Ishikawa (cell line): Measurements from ENCODE around the gene SYK.
A peak's percentile ranks its signal among the peaks of the same experiment; 100 is the strongest.

Experiments used
- CEBPB ChIP-seq: IDR thresholded peaks from 2 replicates; pipeline ENCODE4 v1.6.1; 2012
- CREB1 ChIP-seq: IDR thresholded peaks from 2 replicates; pipeline ENCODE4 v1.6.1; 2012; ENCODE audit warnings: low read depth
- EGR1 ChIP-seq: IDR thresholded peaks from 2 replicates; pipeline ENCODE4 v1.6.1; 2012
- EP300 ChIP-seq: IDR thresholded peaks from 2 replicates; pipeline ENCODE4 v1.6.1; 2012; ENCODE audit warnings: borderline replicate concordance
- FOXM1 ChIP-seq: IDR thresholded peaks from 2 replicates; pipeline ENCODE4 v1.6.1; 2012; ENCODE audit warnings: low read depth, borderline replicate concordance
- NFIC ChIP-seq: IDR thresholded peaks from 2 replicates; pipeline ENCODE4 v1.6.1; 2012
- RAD21 ChIP-seq: IDR thresholded peaks from 2 replicates; pipeline ENCODE4 v1.6.1; 2012; ENCODE audit warnings: low read depth
- TAF1 ChIP-seq: IDR thresholded peaks from 2 replicates; pipeline ENCODE4 v1.6.1; 2012; ENCODE audit warnings: low read depth, mild to moderate bottlenecking
- TCF12 ChIP-seq: IDR thresholded peaks from 2 replicates; pipeline ENCODE4 v1.6.1; 2012; ENCODE audit warnings: low read depth
- TEAD4 ChIP-seq: IDR thresholded peaks from 2 replicates; pipeline ENCODE4 v1.6.1; 2012
- YY1 ChIP-seq: IDR thresholded peaks from 2 replicates; pipeline ENCODE4 v1.6.1; 2012; ENCODE audit warnings: low read depth
- ZBTB7A ChIP-seq: IDR thresholded peaks from 2 replicates; pipeline ENCODE4 v1.6.1; 2012; ENCODE audit warnings: low read depth
- TF ChIP-seq, protein P1 (sequence below): IDR thresholded peaks from 2 replicates; pipeline ENCODE4 v1.6.1; 2012
- TF ChIP-seq, protein P2 (sequence below): IDR thresholded peaks from 2 replicates; pipeline ENCODE4 v1.6.1; 2012; ENCODE audit warnings: low read depth, mild to moderate bottlenecking
- TF ChIP-seq, protein P3 (sequence below): IDR thresholded peaks from 2 replicates; pipeline ENCODE4 v1.6.1; 2012

Gene SYK

DNA sequence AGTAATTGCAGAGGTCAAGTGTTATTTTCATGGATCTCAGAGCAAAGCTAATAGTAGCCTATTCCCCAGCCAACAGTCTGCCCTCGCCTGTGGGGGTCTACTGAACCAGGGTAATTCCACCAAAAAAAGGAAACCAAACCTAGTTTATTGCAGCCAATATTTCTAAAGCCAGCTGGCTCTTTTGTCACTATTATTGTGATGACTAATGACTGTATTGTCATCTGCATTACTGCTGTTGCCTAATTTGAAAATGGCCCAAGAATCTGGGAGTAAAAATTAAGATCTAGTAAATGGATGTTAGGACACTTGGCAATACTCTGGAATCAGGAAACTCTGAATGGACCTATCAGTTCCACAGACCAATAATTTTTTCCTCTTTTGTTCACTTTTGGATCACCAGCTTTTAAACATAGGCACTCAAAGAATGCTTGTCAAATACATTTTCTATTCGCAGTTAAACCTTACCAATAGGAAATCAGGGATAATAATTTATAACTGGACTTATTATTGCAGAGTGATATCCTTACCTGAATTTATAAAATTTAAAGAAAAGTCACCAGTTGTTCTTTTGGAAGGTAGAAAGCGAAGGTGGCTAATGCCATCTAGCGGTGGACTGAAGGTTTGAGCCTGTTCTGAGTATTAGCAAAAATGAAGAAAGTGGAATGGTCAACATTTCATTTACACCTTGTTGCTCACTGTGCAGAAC lies 69.2 kb downstream of the SYK start:
- no peak for TF ChIP-seq ZBTB7A
- TF ChIP-seq RAD21, result peak; percentile 85

DNA sequence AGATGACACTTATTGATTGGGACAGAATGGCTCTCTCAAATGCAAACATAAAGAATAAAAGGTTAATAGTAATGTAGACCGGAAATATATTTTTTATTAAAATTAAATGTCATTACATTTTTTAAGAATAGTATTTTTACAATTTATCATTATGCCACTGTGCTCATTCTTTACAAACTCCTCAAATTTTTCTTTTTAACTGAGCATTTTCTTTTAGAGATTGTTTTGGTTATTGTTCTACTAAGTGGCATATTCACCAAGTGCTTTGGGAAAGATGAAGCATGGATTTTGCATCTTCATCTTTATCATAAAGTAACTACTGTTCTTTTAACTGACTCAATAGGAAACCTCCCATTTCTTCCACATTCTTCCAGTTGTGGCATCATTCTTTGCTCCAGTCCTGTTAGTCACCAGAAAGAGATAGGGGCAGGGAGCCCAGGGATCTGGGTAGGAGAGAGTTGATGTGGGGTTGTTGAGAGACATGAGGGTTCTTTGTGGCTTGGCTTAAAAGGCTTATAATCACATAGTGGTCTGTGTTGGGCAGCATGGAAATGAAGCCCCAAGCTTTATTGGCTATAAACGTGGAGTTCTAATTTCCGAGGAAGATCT lies 69.8 kb downstream of the SYK start:
- no peak for TF ChIP-seq TEAD4
- TF ChIP-seq NFIC, result no peak
- TF ChIP-seq, protein P1, sequence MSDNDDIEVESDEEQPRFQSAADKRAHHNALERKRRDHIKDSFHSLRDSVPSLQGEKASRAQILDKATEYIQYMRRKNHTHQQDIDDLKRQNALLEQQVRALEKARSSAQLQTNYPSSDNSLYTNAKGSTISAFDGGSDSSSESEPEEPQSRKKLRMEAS, result no peak
- TF ChIP-seq, protein P2, sequence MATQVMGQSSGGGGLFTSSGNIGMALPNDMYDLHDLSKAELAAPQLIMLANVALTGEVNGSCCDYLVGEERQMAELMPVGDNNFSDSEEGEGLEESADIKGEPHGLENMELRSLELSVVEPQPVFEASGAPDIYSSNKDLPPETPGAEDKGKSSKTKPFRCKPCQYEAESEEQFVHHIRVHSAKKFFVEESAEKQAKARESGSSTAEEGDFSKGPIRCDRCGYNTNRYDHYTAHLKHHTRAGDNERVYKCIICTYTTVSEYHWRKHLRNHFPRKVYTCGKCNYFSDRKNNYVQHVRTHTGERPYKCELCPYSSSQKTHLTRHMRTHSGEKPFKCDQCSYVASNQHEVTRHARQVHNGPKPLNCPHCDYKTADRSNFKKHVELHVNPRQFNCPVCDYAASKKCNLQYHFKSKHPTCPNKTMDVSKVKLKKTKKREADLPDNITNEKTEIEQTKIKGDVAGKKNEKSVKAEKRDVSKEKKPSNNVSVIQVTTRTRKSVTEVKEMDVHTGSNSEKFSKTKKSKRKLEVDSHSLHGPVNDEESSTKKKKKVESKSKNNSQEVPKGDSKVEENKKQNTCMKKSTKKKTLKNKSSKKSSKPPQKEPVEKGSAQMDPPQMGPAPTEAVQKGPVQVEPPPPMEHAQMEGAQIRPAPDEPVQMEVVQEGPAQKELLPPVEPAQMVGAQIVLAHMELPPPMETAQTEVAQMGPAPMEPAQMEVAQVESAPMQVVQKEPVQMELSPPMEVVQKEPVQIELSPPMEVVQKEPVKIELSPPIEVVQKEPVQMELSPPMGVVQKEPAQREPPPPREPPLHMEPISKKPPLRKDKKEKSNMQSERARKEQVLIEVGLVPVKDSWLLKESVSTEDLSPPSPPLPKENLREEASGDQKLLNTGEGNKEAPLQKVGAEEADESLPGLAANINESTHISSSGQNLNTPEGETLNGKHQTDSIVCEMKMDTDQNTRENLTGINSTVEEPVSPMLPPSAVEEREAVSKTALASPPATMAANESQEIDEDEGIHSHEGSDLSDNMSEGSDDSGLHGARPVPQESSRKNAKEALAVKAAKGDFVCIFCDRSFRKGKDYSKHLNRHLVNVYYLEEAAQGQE, result no peak
- no peak for TF ChIP-seq TAF1
- TF ChIP-seq ZBTB7A, result no peak
- TF ChIP-seq CEBPB, result no peak
- no peak for TF ChIP-seq YY1
- no peak for TF ChIP-seq TCF12
- no peak for TF ChIP-seq CREB1
- TF ChIP-seq RAD21, result no peak
- no peak for TF ChIP-seq FOXM1
- TF ChIP-seq EGR1, result no peak
- no peak for TF ChIP-seq EP300

DNA sequence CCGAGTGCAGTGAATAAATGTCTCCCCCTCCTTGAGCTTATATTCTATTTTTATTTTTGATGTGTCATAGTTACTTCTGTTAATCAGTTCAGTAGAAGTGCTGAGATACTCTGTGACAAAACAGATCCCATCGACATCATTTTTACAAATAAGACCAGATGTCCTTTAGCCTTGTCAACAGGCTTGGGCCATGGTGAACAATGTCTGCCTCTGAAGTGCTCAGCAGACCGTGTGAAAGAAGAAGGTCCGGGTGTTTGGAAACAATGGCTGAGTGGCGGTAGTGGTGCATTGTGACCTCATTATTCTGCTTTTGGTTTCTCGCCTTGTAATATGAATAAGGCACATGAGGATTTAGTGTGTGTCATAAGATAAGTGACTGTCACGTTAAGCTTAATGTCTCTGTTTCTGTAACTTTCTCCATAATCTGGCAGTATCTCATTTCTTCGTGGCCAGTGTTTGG lies 71.2 kb downstream of the SYK start:
- TF ChIP-seq TCF12, result no peak; the same call in 1 of the 2 replicates
- TF ChIP-seq YY1, result 0 out of 2 replicates have a peak, but pooled peaks have one; percentile 48

DNA sequence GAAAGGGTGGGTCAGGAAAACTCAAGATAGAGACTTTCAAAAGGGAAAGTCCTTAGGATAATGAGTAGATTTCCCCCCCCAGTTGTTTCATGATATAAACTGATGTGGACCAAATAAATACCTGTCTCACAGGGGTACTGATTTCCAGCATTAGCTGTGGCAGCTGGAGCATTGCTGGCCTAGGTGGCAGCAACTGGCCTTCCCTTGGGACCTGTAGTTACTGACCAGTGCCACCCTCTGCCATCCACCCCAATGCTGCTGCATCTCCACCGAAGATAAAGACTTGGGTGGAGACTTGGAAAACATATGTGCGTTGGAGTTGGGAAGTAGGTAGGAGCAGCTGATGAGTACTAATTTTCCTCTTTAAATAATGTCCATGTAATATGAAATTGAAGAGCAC lies 71.8 kb downstream of the SYK start:
- TF ChIP-seq CEBPB (no peak), TCF12 (no peak), CREB1 (no peak), ZBTB7A (no peak), FOXM1 (no peak), TAF1 (no peak), YY1 (no peak), TEAD4 (no peak)
- TF ChIP-seq, protein P3, sequence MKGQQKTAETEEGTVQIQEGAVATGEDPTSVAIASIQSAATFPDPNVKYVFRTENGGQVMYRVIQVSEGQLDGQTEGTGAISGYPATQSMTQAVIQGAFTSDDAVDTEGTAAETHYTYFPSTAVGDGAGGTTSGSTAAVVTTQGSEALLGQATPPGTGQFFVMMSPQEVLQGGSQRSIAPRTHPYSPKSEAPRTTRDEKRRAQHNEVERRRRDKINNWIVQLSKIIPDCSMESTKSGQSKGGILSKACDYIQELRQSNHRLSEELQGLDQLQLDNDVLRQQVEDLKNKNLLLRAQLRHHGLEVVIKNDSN, result no peak

DNA sequence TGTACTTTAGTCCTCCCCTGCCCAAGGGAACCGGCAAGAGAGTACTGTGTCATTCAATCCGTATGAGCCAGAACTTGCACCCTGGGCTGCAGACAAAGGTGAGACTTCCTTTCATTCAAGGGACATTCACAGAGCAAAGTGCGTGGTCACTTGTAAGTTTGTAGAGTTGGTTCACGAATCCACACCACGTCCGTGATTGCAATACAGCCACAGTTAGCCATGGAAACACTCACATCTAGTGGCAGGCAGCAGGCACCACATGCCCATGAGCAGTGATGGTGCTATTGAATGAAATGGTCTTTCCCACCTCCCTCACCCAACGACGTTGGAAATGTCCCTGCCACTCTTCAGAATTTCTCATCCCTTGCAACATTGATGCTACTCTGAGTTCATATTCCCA lies 72.6 kb downstream of the SYK start:
- no peak for TF ChIP-seq RAD21
- TF ChIP-seq YY1, result no peak
- no peak for TF ChIP-seq FOXM1
- no peak for TF ChIP-seq TEAD4
- TF ChIP-seq, protein P1, result no peak
- TF ChIP-seq CREB1, result no peak
- TF ChIP-seq CEBPB, result no peak
- no peak for TF ChIP-seq EGR1
- TF ChIP-seq, protein P2, result no peak
- TF ChIP-seq, protein P3, result no peak
- TF ChIP-seq EP300, result no peak
- no peak for TF ChIP-seq TAF1
- TF ChIP-seq NFIC, result no peak
- TF ChIP-seq TCF12, result no peak
- no peak for TF ChIP-seq ZBTB7A

DNA sequence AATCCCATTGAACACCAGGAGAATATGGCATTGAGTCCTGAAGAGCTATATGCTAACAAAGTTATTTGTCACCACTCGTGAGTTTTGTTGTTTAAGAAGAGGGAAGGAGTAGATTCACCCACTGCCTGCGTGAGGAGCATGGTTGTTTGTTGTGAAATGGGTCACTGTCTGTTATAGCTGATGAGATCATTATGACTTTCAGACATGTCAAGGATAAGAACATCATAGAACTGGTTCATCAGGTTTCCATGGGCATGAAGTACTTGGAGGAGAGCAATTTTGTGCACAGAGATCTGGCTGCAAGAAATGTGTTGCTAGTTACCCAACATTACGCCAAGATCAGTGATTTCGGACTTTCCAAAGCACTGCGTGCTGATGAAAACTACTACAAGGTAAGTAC lies 76.9 kb downstream of the SYK start:
- no peak for TF ChIP-seq NFIC
- TF ChIP-seq, protein P1, result no peak
- no peak for TF ChIP-seq EGR1
- TF ChIP-seq TAF1, result no peak
- TF ChIP-seq, protein P3, result no peak
- no peak for TF ChIP-seq ZBTB7A
- TF ChIP-seq FOXM1, result no peak
- TF ChIP-seq, protein P2, result no peak
- TF ChIP-seq YY1, result no peak
- no peak for TF ChIP-seq EP300
- TF ChIP-seq CEBPB, result no peak
- no peak for TF ChIP-seq RAD21
- no peak for TF ChIP-seq CREB1
- TF ChIP-seq TCF12, result no peak
- no peak for TF ChIP-seq TEAD4
